Measurements from ENCODE around the gene CLRN1. TPM values are rescaled to one million over a fixed set of nuclear protein-coding genes. Genes with fewer than 3 reads are reported as not detected.

The CLRN1 gene
- polyA plus RNA-seq, 1 experiment = not detected

DNA sequence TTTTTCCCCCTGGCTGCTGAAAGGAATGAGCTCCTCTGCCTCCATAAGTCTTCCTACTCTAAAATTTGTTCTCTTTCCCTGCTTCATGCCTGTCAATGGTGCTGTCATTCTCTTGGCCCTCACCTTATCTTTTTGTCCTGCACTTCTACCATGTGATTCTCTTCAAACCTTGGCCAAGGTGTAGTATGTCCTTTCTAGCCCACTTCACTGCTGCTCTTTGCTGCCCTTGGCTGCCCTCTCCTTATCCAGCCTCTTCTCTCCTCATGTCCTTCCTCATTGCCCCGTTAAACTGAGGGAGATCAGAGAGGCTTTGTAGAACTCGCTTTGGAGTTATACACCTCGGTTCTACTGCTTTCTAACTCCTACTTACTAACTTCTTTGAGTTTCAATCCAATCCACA, 87.0 kb downstream of the CLRN1 start:
- TF ChIP-seq, protein P1, sequence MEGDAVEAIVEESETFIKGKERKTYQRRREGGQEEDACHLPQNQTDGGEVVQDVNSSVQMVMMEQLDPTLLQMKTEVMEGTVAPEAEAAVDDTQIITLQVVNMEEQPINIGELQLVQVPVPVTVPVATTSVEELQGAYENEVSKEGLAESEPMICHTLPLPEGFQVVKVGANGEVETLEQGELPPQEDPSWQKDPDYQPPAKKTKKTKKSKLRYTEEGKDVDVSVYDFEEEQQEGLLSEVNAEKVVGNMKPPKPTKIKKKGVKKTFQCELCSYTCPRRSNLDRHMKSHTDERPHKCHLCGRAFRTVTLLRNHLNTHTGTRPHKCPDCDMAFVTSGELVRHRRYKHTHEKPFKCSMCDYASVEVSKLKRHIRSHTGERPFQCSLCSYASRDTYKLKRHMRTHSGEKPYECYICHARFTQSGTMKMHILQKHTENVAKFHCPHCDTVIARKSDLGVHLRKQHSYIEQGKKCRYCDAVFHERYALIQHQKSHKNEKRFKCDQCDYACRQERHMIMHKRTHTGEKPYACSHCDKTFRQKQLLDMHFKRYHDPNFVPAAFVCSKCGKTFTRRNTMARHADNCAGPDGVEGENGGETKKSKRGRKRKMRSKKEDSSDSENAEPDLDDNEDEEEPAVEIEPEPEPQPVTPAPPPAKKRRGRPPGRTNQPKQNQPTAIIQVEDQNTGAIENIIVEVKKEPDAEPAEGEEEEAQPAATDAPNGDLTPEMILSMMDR (IDR thresholded peaks at IDR 0.05; ENCODE audit: low read depth, low read length) = no peak
- CTCF ChIA-PET = no interaction called here
- no peak overlapping the region for H3K4me3 ChIP-seq (ENCODE audit: low read depth, low read length)
- no peak overlapping the region for H3K27ac ChIP-seq (ENCODE audit: low read depth, low read length)
- H3K9me3 ChIP-seq (ENCODE audit: control insufficient read depth, insufficient read depth, low read length) = no peaks in the 10 kb centered on the region
- DNase-seq (ENCODE audit: low read depth, low spot score) = no peak
- POLR2A ChIA-PET = no interaction called here
- peaks cover 13% of the 10 kb centered on the region for H3K27me3 ChIP-seq (ENCODE audit: control insufficient read depth, insufficient read depth, low read length)

DNA sequence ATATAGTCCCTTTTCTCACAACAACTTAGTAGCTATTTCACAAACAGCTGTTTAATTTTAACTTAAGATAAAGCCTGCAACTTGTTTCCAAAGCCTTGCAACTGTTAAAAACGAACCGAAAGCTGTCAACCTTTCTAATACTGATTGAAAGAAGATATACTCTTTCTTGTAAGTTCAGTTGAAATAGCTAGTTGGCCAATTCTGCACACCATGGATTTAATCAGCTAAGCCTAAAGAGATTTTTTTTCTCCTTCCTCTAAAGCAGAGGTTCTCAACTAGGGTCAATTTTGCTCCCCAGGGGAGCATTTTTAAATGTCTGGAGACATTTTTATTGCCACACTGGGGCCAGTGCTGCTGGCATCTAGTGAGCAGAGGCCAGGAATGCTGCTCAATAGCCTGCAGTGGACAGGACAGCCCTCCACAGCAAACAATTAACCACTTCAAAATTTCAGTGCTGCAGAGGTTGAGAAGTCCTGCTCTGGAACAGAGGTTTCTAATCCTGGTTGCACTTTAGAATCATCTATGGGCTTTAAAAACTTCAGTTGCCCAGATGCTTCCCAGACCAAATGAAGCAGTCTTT, 93.4 kb downstream of the CLRN1 start:
- DNase-seq (ENCODE audit: low read depth, low spot score) = no peak

DNA sequence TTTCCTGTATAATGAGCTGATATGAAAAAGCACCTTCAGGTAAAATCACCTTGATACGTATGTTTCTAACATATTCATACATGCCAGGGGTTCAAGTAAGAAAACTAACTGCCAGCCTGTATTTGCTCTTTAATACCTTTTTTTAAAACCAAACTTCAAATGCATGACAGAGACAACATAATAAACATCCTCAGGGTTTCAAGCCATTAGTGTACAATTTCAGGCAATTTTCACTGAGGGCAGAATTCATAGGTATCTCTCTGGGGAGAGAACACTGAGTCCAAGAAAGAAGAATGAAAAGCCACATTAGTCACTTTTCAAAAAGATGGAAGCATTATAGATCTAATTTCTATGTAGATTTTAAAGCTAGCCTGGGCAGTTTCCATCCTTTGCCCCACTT, 94.2 kb downstream of the CLRN1 start:
- Histone ChIP-seq H3K27me3 (ENCODE audit: control insufficient read depth, insufficient read depth, low read length) (peaks cover 15% of the 10 kb centered on the region), H3K4me3 (ENCODE audit: low read depth, low read length) (no peak overlapping the region), H3K9me3 (ENCODE audit: control insufficient read depth, insufficient read depth, low read length) (no peaks in the 10 kb centered on the region), H3K27ac (ENCODE audit: low read depth, low read length) (no peak overlapping the region)
- POLR2A ChIA-PET = no interaction called here
- TF ChIP-seq, protein P1 (IDR thresholded peaks at IDR 0.05; ENCODE audit: low read depth, low read length) = no peak
- DNase-seq (ENCODE audit: low read depth, low spot score) = no peak
- CTCF ChIA-PET = interaction anchor here (1.5 kb wide), 1 partner anchor 91 kb away, joined by 4 read pairs; no protein-coding TSS in a partner anchor

More for the DNA sequence above, 93.4 kb downstream of the CLRN1 start:
- ChIA-PET POLR2A (no interaction called here), CTCF (interaction anchor here (1.5 kb wide), 1 partner anchor 92 kb away, joined by 4 read pairs; no protein-coding TSS in a partner anchor)
- Histone ChIP-seq H3K4me3 (ENCODE audit: low read depth, low read length) (no peak overlapping the region), H3K9me3 (ENCODE audit: control insufficient read depth, insufficient read depth, low read length) (no peaks in the 10 kb centered on the region), H3K27ac (ENCODE audit: low read depth, low read length) (no peak overlapping the region), H3K27me3 (ENCODE audit: control insufficient read depth, insufficient read depth, low read length) (peaks cover 20% of the 10 kb centered on the region)
- TF ChIP-seq, protein P1 (IDR thresholded peaks at IDR 0.05; ENCODE audit: low read depth, low read length) = no peak

DNA sequence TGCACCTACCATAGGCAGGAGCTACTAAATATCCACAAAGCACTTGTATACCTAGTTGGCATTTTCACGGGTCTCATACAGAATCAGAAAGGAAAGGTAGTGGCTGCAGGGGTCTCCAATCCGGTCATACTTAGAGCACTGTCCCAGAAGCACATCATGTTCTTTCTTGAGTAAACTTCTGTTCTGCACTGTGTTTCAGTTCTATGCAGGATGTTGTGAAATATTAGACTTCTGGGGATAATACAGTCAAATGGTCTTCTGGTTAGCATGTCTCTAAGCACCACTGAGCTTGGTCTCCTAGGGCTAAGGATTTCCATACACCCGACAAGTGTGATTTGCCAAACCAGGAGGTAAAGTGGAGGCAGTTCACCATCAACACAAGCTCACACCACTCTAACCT, 95.2 kb downstream of the CLRN1 start:
- TF ChIP-seq, protein P1 (IDR thresholded peaks at IDR 0.05; ENCODE audit: low read depth, low read length) = no peak

DNA sequence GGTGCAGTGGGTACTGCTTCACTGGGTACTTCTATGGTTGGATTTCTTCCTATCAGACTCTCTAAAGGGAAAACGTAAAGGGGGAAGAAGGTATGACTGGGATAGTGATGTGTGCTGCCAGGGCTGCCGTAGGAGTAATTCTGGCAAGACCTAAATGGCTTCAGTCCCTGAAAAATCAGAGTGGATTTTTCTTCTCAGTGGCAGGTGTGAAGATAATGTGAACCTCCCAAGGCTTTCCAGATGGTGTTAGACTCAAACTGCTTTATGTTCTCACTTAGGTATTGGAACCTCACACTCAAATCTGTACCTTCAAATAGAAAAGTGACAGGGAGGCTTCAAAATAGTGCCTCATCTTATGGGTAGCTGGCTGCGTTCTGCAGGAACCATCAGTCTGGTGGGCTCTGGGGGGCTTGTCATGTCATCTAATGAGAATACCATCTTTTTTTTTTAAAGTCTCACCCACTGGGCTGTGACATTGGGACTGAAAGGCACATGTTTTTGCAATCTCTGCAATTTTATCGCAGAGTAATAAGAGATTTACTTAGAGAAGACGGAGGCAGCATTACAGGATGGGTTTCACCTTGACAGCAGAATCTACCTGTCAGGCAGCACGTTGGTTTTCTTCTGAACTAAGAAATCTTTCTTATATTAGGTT, 95.8 kb downstream of the CLRN1 start:
- TF ChIP-seq, protein P1 (IDR thresholded peaks at IDR 0.05; ENCODE audit: low read depth, low read length) = no peak
- CTCF ChIA-PET = no interaction called here
- no peak for DNase-seq (ENCODE audit: low read depth, low spot score)
- Histone ChIP-seq H3K27me3 (ENCODE audit: control insufficient read depth, insufficient read depth, low read length) (peaks cover 13% of the 10 kb centered on the region), H3K27ac (ENCODE audit: low read depth, low read length) (no peak overlapping the region), H3K4me3 (ENCODE audit: low read depth, low read length) (no peak overlapping the region), H3K9me3 (ENCODE audit: control insufficient read depth, insufficient read depth, low read length) (no peaks in the 10 kb centered on the region)
- POLR2A ChIA-PET = no interaction called here

More for the DNA sequence above, 95.2 kb downstream of the CLRN1 start:
- Histone ChIP-seq H3K27me3 (ENCODE audit: control insufficient read depth, insufficient read depth, low read length) (peaks cover 13% of the 10 kb centered on the region), H3K4me3 (ENCODE audit: low read depth, low read length) (no peak overlapping the region), H3K9me3 (ENCODE audit: control insufficient read depth, insufficient read depth, low read length) (no peaks in the 10 kb centered on the region), H3K27ac (ENCODE audit: low read depth, low read length) (no peak overlapping the region)
- DNase-seq (ENCODE audit: low read depth, low spot score) = no peak
- POLR2A ChIA-PET = no interaction called here
- CTCF ChIA-PET = no interaction called here

Measured in AG04450 (cell line).